Caki2 (cell line): ENCODE measurements around the gene POLR3K. TPM values are rescaled to one million over a fixed set of nuclear protein-coding genes. Genes with fewer than 3 reads are reported as not detected.
"Not testable (repeated sequence)": the region's sequence is repeated elsewhere in the genome, so short reads cannot be mapped to it uniquely, and the experiment has no call there.

ENCODE experiments used
- DNase-seq: peaks from one replicate; pipeline ENCODE4 v3.0.0-alpha.2; 2015; ENCODE audit warnings: low read depth
- in situ Hi-C: cut with HindIII; loops from 2 replicates; pipeline ENCODE4 v1.10.0; 2016; ENCODE audit warnings: low sequenced_read_pairs, low pct_unique_long_range_greater_than_20kb, mixed read lengths
- total RNA-seq: library from RNA; depleted of rRNA; stranded (reverse); fragments of >200 nt; shearing (Covaris generic); gene quantifications from 2 replicates; pipeline ENCODE4 v1.2.3, GENCODE V29; 2014; ENCODE audit warnings: low replicate concordance; rRNA removed

Gene POLR3K
- total RNA-seq, 1 experiment from 2014 or later, result 32.3 TPM

- DNase-seq, result no peak
- in situ Hi-C loops, result no loop called here
These were observed 18.3 kb downstream of the POLR3K start for GRCh38 chr16:35011-35677.

GRCh38 chr16:34648-34987 is 18.8 kb downstream of the POLR3K start:
- in situ Hi-C loops, result no loop called here
- no peak for DNase-seq

GRCh38 chr16:33877-34647 is 19.3 kb downstream of the POLR3K start:
- in situ Hi-C loops, result no loop called here
- DNase-seq, result no peak

GRCh38 chr16:33154-33876 is 20.1 kb downstream of the POLR3K start:
- in situ Hi-C loops, DNase-seq: not testable (repeated sequence)

- in situ Hi-C loops, DNase-seq: not testable (repeated sequence)
These were observed 22.8 kb downstream of the POLR3K start for GRCh38 chr16:30627-31026.

GRCh38 chr16:25926-26348 is 27.5 kb downstream of the POLR3K start:
- not testable (repeated sequence) for DNase-seq

GRCh38 chr16:24151-24550 is 29.3 kb downstream of the POLR3K start:
- DNase-seq, in situ Hi-C loops: not testable (repeated sequence)

More at GRCh38 chr16:25926-26348, 27.5 kb downstream of the POLR3K start:
- in situ Hi-C loops, result not testable (repeated sequence)

GRCh38 chr16:20886-21285 is 32.5 kb downstream of the POLR3K start:
- DNase-seq, in situ Hi-C loops: not testable (repeated sequence)

- not testable (repeated sequence) for DNase-seq
These were observed 36.2 kb downstream of the POLR3K start for GRCh38 chr16:17062-17765.

GRCh38 chr16:10772-11171 is 42.6 kb downstream of the POLR3K start:
- in situ Hi-C loops, result not testable (repeated sequence)

More at GRCh38 chr16:17062-17765, 36.2 kb downstream of the POLR3K start:
- in situ Hi-C loops, result not testable (repeated sequence)

GRCh38 chr16:9903-10665 is 43.3 kb downstream of the POLR3K start:
- no peak for DNase-seq
- in situ Hi-C loops, result no loop called here

More at GRCh38 chr16:10772-11171, 42.6 kb downstream of the POLR3K start:
- not testable (repeated sequence) for DNase-seq

Other genes starting within 250 kb of the POLR3K start
- 63.4 and 83.6 TPM in 2 replicates for gene SNRNP25, start 220 bp upstream of the POLR3K start, total RNA-seq
- gene RHBDF1, start 19.0 kb upstream of the POLR3K start, total RNA-seq, result 11.8 and 19.5 TPM in 2 replicates
- 387 and 416 TPM in 2 replicates for gene MPG, start 24.6 kb upstream of the POLR3K start, total RNA-seq
- gene NPRL3, start 85.1 kb upstream of the POLR3K start, total RNA-seq, result 7.9 and 12.4 TPM in 2 replicates
- gene HBZ, start 99.0 kb upstream of the POLR3K start, total RNA-seq, result not detected in 2 replicates
- gene HBM, start 112.4 kb upstream of the POLR3K start, total RNA-seq, result not detected in 2 replicates
- gene HBA2, start 119.3 kb upstream of the POLR3K start, total RNA-seq, result not detected in 2 replicates
- not detected in 2 replicates for gene HBA1, start 123.1 kb upstream of the POLR3K start, total RNA-seq
- gene HBQ1, start 126.9 kb upstream of the POLR3K start, total RNA-seq, result not detected in 2 replicates
- 30.2 and 32.7 TPM in 2 replicates for gene LUC7L, start 175.8 kb upstream of the POLR3K start, total RNA-seq
- 168 and 231 TPM in 2 replicates for gene FAM234A, start 181.2 kb upstream of the POLR3K start, total RNA-seq
- 1.1 and 3.6 TPM in 2 replicates for gene RGS11, start 222.3 kb upstream of the POLR3K start, total RNA-seq
- not detected in 2 replicates for gene ARHGDIG, start 227.0 kb upstream of the POLR3K start, total RNA-seq
- 0.74 TPM in 1 of 2 replicates, not detected in the other for gene PDIA2, start 229.6 kb upstream of the POLR3K start, total RNA-seq